Testis (tissue), 3 donors: Measurements from ENCODE around the gene DCLK2. TPM values are rescaled to one million over a fixed set of nuclear protein-coding genes. Genes with fewer than 3 reads are reported as not detected.

Experiments used
- DNase-seq: peaks from one replicate; pipeline ENCODE4 v3.0.0-alpha.2; 2019
- H3K27ac ChIP-seq, 2 donors: fragments of 200-600 bp; sonication (generic); one replicate each; pipeline ENCODE4 v1.5.1; 2019
- H3K27me3 ChIP-seq: fragments of 200-600 bp; sonication (generic); one replicate; pipeline ENCODE4 v1.5.1; 2019
- H3K36me3 ChIP-seq: fragments of 200-600 bp; sonication (generic); one replicate; pipeline ENCODE4 v1.5.1; 2017; ENCODE audit warnings: low read depth; ENCODE audit errors: missing control alignments
- H3K4me1 ChIP-seq: fragments of 200-600 bp; sonication (generic); one replicate; pipeline ENCODE4 v1.5.1; 2019
- H3K4me3 ChIP-seq, 2 donors: fragments of 200-600 bp; sonication (generic); one replicate each; pipeline ENCODE4 v1.5.1; 2017 to 2019
- H3K9me3 ChIP-seq: fragments of 200-600 bp; sonication (generic); one replicate; pipeline ENCODE4 v1.5.1; 2017
- POLR2A ChIP-seq: fragments of 450-650 bp; IDR thresholded peaks from one replicate; pipeline ENCODE4 v1.6.1; 2017; ENCODE audit warnings: antibody characterized with exemption, mild to moderate bottlenecking, moderate library complexity
- WGBS, 2 donors: methylation state at CpG; one replicate each; pipeline ENCODE4 v1.1.5; 2018; 5-methylcytosine and 5-hydroxymethylcytosine counted together
- intact Hi-C: fragments of 100-400 bp; cut with DNase I; formaldehyde crosslinking; loops from one replicate; pipeline ENCODE4 v1.15.1; 2023; ENCODE audit warnings: low total_unique reads
- polyA plus RNA-seq: library from polyadenylated mRNA; stranded (reverse); fragments of 350-450 nt; fragmentation: Illumina TruSeq; extraction: RNeasy Lipid Tissue Mini Kit (QIAGEN cat#74804); gene quantifications from one replicate; pipeline ENCODE4 v1.2.3, GENCODE V29; 2014; ENCODE audit warnings: low read depth, low replicate concordance; ENCODE audit not compliant: insufficient read depth
- total RNA-seq, 2 donors: library from RNA; depleted of rRNA; stranded (reverse); fragments of >200 nt; gene quantifications; one replicate each; pipeline ENCODE4 v1.2.3, GENCODE V29; 2016
- TF ChIP-seq, protein P1 (sequence below), 3 experiments: fragments of 450-650 bp in 2 of 3; fragments of 200-600 bp in 1 of 3; sonication (generic) in 1 of 3; IDR thresholded peaks; one replicate each; pipeline ENCODE4 v1.5.1; 2016 to 2019; ENCODE audit warnings: antibody characterized with exemption in 3 of 3, mild to moderate bottlenecking in 2 of 3, moderate library complexity in 1 of 3

The DCLK2 gene
- total and polyA plus RNA-seq, 3 donors from 2014 or later: 6.1 to 18.4 (median 14.8) TPM

DNA sequence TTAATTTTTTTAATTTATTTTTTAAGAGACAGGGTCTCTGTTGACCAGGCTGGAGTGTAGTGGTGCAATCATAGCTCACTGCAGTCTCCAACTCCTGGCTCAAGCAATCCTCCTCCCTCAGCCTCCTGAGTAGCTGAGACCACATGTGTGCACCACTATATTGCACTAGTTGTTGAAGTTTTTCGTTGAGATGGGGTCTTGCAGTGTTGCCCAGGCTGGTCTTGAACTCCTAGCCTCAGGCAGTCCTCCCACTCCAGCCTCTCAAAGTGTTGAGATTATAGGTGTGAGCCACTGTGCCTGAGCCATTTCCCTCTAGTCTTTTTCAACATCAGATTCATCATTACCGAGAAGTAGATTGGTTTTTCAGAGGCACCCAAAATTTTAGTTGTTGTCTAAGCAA, 165.7 kb downstream of the DCLK2 start:
- intact Hi-C loops: loop anchor here (10.0 kb wide), 1 partner anchor 239 kb away; no protein-coding TSS in a partner anchor
- DNase-seq: no peak
- Histone ChIP-seq H3K27me3 (no peaks in the 10 kb centered on the region), H3K4me1 (no peaks in the 10 kb centered on the region), H3K9me3 (no peaks in the 10 kb centered on the region), H3K36me3 (no peaks in the 10 kb centered on the region), H3K27ac (no peak overlapping the region), H3K4me3 (no peak overlapping the region)
- WGBS, 2 donors: 87 to 95% methylated on average over 2 of the region's 2 CpGs
- TF ChIP-seq, protein P1, sequence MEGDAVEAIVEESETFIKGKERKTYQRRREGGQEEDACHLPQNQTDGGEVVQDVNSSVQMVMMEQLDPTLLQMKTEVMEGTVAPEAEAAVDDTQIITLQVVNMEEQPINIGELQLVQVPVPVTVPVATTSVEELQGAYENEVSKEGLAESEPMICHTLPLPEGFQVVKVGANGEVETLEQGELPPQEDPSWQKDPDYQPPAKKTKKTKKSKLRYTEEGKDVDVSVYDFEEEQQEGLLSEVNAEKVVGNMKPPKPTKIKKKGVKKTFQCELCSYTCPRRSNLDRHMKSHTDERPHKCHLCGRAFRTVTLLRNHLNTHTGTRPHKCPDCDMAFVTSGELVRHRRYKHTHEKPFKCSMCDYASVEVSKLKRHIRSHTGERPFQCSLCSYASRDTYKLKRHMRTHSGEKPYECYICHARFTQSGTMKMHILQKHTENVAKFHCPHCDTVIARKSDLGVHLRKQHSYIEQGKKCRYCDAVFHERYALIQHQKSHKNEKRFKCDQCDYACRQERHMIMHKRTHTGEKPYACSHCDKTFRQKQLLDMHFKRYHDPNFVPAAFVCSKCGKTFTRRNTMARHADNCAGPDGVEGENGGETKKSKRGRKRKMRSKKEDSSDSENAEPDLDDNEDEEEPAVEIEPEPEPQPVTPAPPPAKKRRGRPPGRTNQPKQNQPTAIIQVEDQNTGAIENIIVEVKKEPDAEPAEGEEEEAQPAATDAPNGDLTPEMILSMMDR (IDR thresholded peaks at IDR 0.05): no peak
- no peak for TF ChIP-seq POLR2A

GRCh38 chr4:150244600-150244999, 166.4 kb downstream of the DCLK2 start:
- H3K4me3 ChIP-seq: no peak overlapping the region
- no peak overlapping the region for H3K27ac ChIP-seq
- no peaks in the 10 kb centered on the region for H3K4me1 ChIP-seq
- intact Hi-C loops: loop anchor here (10.0 kb wide), 1 partner anchor 240 kb away; no protein-coding TSS in a partner anchor
- DNase-seq: no peak
- H3K36me3 ChIP-seq: no peaks in the 10 kb centered on the region
- no peaks in the 10 kb centered on the region for H3K9me3 ChIP-seq
- TF ChIP-seq, protein P1 (IDR thresholded peaks at IDR 0.05): no peak
- no peak for TF ChIP-seq POLR2A
- no peaks in the 10 kb centered on the region for H3K27me3 ChIP-seq
- WGBS, 2 donors: 70 to 80% methylated on average over 3 of the region's 3 CpGs

GRCh38 chr4:150247184-150247583, 168.9 kb downstream of the DCLK2 start:
- Histone ChIP-seq H3K27me3 (no peaks in the 10 kb centered on the region), H3K27ac (no peak overlapping the region), H3K4me1 (no peaks in the 10 kb centered on the region), H3K36me3 (no peaks in the 10 kb centered on the region), H3K9me3 (no peaks in the 10 kb centered on the region), H3K4me3 (no peak overlapping the region)
- no peak for DNase-seq
- TF ChIP-seq, protein P1 (IDR thresholded peaks at IDR 0.05): no peak
- no peak for TF ChIP-seq POLR2A
- 93 to 95% methylated on average over 7 of the region's 7 CpGs for WGBS, 2 donors
- intact Hi-C loops: loop anchor here (10.0 kb wide), 1 partner anchor 242 kb away; no protein-coding TSS in a partner anchor

DNA sequence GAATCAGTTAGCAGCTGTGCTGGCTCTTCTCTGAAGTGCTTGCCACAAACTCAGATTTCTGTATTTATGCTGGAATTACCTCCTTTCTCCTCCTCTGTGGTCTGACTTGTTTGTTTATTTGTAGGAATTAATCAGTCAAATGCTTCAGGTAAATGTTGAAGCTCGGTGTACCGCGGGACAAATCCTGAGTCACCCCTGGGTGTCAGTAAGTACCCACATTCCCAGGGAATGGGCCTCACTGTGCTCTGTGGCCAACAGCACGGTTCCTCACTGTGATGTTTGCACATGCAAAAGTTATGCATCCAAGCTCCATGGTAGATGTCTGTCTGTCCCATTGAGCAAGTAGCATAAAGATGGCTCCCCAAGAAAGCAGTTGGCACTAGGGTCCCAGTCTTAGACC, 169.9 kb downstream of the DCLK2 start:
- TF ChIP-seq POLR2A: no peak
- TF ChIP-seq, protein P1 (IDR thresholded peaks at IDR 0.05): no peak
- H3K4me1 ChIP-seq: no peaks in the 10 kb centered on the region
- no peak overlapping the region for H3K27ac ChIP-seq
- no peaks in the 10 kb centered on the region for H3K9me3 ChIP-seq
- H3K36me3 ChIP-seq: no peaks in the 10 kb centered on the region
- no peak for DNase-seq
- no peak overlapping the region for H3K4me3 ChIP-seq
- intact Hi-C loops: loop anchor here (10.0 kb wide), 1 partner anchor 243 kb away; no protein-coding TSS in a partner anchor
- no peaks in the 10 kb centered on the region for H3K27me3 ChIP-seq
- WGBS, 2 donors: 95 to 96% methylated on average over 4 of the region's 4 CpGs

DNA sequence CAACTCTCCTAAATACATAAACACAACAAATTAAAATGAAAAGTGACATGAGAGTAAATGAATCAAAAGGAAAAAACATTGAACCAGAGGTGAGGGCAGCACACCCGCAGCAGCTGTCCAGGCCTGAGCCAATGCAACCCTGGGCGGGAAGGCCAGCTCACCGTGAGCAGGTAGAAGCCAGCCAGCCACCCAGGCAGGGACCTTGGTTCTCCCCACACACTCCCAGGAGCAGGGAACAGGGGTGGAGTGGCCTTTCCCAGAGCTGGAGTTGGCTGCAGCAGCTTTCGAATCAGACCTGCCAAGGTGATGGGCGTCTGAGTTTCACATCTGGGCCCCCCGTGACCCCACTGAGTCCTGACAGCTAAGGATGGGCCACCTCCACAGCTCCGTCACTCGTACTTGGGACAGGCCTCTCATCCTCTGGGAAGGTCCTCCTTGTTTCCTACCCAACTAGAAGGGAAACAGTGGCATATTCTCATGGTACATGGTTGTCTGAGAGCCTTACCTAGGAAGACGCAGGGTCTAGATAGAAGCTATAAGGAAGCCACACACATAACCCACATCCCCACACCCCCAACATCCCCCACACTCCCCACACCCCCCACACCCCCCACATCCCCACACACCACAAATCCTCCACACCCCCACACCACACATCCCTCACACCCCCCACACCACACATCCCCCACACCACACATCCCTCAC, 172.2 kb downstream of the DCLK2 start:
- no peak overlapping the region for H3K4me3 ChIP-seq
- no peak for TF ChIP-seq POLR2A
- TF ChIP-seq, protein P1 (IDR thresholded peaks at IDR 0.05): no peak
- 83 to 88% methylated on average over 8 to 9 of the region's 9 CpGs for WGBS, 2 donors
- H3K9me3 ChIP-seq: no peaks in the 10 kb centered on the region
- no peaks in the 10 kb centered on the region for H3K36me3 ChIP-seq
- H3K27me3 ChIP-seq: no peaks in the 10 kb centered on the region
- no peak overlapping the region for H3K27ac ChIP-seq
- DNase-seq: no peak
- H3K4me1 ChIP-seq: no peaks in the 10 kb centered on the region
- intact Hi-C loops: no loop called here
